ENCODE data around the gene GALNT7. TPM values are rescaled to one million over a fixed set of nuclear protein-coding genes. Genes with fewer than 3 reads are reported as not detected.

GALNT7 gene
- total and polyA plus RNA-seq, 9 donors = 9.0 to 23.7 (median 17.6) TPM

GRCh38 chr4:173273941-173274340 lies 105.3 kb downstream of the GALNT7 start:
- Histone ChIP-seq H3K36me3 (no peaks in the 10 kb centered on the region), H3K9me3 (no peaks in the 10 kb centered on the region), H3K27ac (no peak overlapping the region), H3K27me3 (no peaks in the 10 kb centered on the region), H3K4me1 (ENCODE audit: insufficient read depth) (peaks cover 1% of the 10 kb centered on the region), H3K4me3 (no peak overlapping the region)
- intact Hi-C loops (cut with DNase I) = no loop called here
- TF ChIP-seq POLR2A (IDR thresholded peaks at IDR 0.05) (no peak), CTCF (IDR thresholded peaks at IDR 0.05) (no peak), EP300 (IDR thresholded peaks at IDR 0.05) (no peak)
- DNase-seq = no peak

DNA sequence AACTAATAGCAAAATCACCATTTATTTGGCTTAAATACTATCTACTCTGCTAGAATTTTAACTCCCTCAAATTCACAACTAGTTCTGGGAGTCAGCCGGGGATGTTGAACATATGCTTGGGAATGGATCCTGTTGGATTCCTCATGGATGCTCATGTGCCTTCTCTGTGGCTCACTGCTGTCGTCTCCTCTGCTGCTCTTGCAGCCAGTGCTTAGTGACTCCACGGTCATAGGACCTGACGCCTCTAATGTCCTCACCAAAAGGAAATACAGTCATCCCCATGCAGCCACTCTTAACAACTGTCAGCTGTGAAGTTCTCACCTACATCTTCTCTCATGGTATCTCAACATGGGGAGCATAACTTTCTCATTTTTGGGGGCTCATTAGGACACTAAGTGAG lies 106.1 kb downstream of the GALNT7 start:
- Histone ChIP-seq H3K27ac (no peak overlapping the region), H3K4me1 (ENCODE audit: insufficient read depth) (peaks cover 1% of the 10 kb centered on the region), H3K27me3 (no peaks in the 10 kb centered on the region), H3K9me3 (no peaks in the 10 kb centered on the region), H3K36me3 (no peaks in the 10 kb centered on the region), H3K4me3 (no peak overlapping the region)
- TF ChIP-seq EP300 (IDR thresholded peaks at IDR 0.05) = no peak
- 95 to 97% (median 96%) methylated on average over 4 of the region's 4 CpGs for WGBS, 3 donors
- DNase-seq = no peak
- intact Hi-C loops (cut with DNase I) = no loop called here

DNA sequence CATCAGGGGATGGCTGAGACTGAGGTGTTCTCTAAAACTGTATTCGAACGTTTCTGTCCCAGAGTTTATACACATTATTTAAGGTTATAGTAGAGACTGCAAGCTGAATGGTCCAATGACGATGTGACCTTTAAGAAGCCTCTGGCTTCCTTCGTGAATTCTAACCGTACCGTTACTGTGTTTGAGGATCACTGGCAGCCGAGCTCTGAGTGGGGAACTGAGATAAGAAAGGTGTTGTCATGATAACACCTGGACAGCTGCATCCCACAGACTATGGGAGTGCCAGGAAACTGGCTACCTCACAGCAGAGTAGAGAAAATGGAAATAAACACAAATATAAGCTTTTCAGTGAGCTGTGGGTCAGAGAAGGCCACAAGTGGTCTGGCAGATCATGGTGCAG lies 106.5 kb downstream of the GALNT7 start:
- intact Hi-C loops (cut with DNase I) = no loop called here
- WGBS, 3 donors = 91 to 94% (median 93%) methylated on average over 7 of the region's 7 CpGs

GRCh38 chr4:173277340-173277739 lies 108.7 kb downstream of the GALNT7 start:
- Histone ChIP-seq H3K4me1 (ENCODE audit: insufficient read depth) (no peaks in the 10 kb centered on the region), H3K9me3 (no peaks in the 10 kb centered on the region), H3K36me3 (no peaks in the 10 kb centered on the region), H3K27ac (no peak overlapping the region), H3K27me3 (no peaks in the 10 kb centered on the region), H3K4me3 (no peak overlapping the region)
- TF ChIP-seq POLR2A (IDR thresholded peaks at IDR 0.05) (no peak), EP300 (IDR thresholded peaks at IDR 0.05) (no peak), CTCF (IDR thresholded peaks at IDR 0.05) (no peak)
- 89 to 94% (median 93%) methylated on average over 2 of the region's 2 CpGs for WGBS, 3 donors
- intact Hi-C loops (cut with DNase I) = no loop called here
- DNase-seq = no peak

More for the DNA sequence above, 106.5 kb downstream of the GALNT7 start:
- Histone ChIP-seq H3K4me3 (no peak overlapping the region), H3K36me3 (no peaks in the 10 kb centered on the region), H3K27ac (no peak overlapping the region), H3K4me1 (ENCODE audit: insufficient read depth) (peaks cover 1% of the 10 kb centered on the region), H3K27me3 (no peaks in the 10 kb centered on the region), H3K9me3 (no peaks in the 10 kb centered on the region)
- no peak for TF ChIP-seq CTCF (IDR thresholded peaks at IDR 0.05)
- TF ChIP-seq POLR2A (IDR thresholded peaks at IDR 0.05) = no peak
- TF ChIP-seq EP300 (IDR thresholded peaks at IDR 0.05) = no peak
- no peak for DNase-seq

DNA sequence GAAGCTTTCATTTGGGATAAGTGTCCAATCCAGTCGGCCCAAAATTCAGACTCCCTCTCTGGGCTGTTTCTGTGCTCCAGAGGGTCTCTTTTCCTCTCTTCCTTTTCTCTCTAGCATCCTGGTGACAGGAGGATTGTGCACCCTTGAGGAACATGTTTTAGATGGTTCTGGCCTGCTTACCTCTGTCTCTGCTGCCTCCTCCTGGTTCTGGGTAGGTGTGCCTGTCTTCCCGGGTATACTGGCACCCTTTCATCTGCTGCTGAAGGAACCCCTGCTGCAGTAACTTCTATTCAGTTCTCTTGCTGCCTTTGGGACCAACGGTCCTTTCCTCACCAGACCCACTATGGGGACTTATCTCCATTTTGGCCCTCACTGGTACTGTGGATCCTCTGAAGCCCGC lies 112.4 kb downstream of the GALNT7 start:
- H3K4me3 ChIP-seq = no peak overlapping the region
- H3K27me3 ChIP-seq = no peaks in the 10 kb centered on the region
- no peaks in the 10 kb centered on the region for H3K36me3 ChIP-seq
- no peak for DNase-seq
- H3K9me3 ChIP-seq = no peaks in the 10 kb centered on the region
- H3K4me1 ChIP-seq (ENCODE audit: insufficient read depth) = no peaks in the 10 kb centered on the region
- whole genome bisulfite sequencing, 3 donors = 92 to 95% (median 94%) methylated on average over 4 of the region's 4 CpGs
- H3K27ac ChIP-seq = no peak overlapping the region
- TF ChIP-seq EP300 (IDR thresholded peaks at IDR 0.05) (no peak), CTCF (IDR thresholded peaks at IDR 0.05) (no peak), POLR2A (IDR thresholded peaks at IDR 0.05) (no peak)
- intact Hi-C loops (cut with DNase I) = loop anchor here in 1 of 4 donors (10.0 kb wide), 1 partner anchor 256 kb away; no protein-coding TSS in a partner anchor

Measured in ovary (tissue), 9 donors.